SK-N-DZ (cell line): Measurements from ENCODE around the gene EIF1B.

Source experiments
- DNase-seq: peaks from one replicate; pipeline ENCODE4 v3.0.0-alpha.2; 2015; ENCODE audit warnings: low spot score

EIF1B gene

DNA sequence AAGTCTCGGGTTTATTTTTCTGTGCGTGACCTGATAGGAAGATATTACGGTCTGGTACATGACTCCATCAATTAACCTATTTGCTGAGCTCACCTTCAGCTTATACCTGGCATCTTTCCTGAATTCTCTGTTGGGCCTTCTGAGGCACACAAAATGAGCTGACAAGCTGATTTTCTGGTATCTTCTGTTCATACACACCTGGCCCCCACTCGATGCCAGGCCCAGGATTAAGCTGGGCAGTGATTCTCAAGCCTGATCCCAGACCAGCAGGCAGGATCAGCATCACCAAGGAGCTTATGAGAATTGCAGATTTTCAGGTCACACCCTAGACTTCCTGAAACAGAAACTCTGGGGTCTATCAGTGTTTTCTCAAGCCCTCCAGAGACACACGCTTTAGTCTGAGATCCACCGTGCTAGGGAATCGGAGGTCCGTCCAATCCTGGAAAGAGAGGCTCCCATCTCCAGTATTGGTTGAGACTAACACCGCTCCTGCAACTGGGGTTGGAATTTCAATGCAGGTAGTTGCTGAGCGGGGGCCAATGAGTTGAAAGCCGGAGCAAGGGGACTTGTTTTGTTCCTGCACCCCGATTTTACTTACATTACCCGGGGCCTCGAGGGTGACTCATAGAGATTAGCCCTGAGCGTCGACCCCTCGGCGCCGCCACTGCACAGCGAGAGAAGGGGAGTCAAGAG, 636 bp upstream of the EIF1B start:
- no peak for DNase-seq

DNA sequence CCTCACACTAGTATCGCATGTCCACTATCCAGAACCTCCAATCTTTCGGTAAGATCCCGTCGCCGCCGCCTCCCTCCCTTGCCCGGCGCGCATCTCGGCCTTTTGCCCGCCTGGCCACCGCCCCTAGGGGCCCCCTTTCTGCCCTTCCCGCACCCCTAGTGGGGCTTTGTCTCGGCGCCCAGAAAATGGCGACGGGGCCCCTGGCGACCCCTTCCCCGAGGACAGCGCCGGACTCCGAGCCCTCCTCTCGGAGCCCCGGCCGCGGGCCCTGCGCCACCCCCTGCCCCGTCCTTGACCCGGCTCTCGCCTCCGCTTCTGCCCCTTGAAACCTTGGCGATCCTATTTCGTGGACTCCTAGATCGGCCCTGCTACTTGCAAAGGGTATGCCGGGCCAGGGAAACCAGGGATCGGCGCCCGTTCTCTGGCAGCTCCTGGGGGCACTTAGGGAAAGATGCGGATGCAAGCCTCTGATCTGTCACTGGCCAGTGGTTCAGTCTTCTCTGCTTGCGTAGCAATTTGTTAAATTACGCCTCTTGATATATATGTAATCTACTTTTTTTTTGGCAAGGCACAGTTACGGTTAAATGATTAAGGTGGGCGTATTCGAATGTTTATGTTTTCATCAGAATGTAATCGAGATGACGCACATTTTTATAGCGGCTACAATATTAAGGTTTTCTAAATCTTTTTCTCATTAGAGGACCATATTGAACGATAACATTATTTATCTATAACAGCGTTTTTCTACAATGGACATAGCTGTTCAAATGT, 603 bp downstream of the EIF1B start:
- peak; percentile 22 for DNase-seq

DNA sequence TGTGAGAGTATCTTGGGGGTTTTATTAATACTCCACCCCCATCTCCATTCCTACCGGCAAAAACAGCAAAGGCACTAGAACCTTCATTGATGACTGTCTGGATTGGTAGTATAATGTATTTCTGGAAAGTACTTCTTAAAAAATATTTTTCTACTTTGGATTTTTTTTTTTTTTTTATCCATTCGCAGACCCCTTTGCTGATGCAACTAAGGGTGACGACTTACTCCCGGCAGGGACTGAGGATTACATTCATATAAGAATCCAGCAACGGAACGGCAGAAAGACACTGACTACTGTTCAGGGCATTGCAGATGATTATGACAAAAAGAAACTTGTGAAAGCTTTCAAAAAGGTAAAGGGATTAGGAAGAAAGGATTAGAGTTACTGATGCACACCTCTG, 1.2 kb downstream of the EIF1B start:
- DNase-seq = no peak

- DNase-seq = no peak
Measured at GRCh38 chr3:40312661-40313226, 3.2 kb downstream of the EIF1B start.

DNA sequence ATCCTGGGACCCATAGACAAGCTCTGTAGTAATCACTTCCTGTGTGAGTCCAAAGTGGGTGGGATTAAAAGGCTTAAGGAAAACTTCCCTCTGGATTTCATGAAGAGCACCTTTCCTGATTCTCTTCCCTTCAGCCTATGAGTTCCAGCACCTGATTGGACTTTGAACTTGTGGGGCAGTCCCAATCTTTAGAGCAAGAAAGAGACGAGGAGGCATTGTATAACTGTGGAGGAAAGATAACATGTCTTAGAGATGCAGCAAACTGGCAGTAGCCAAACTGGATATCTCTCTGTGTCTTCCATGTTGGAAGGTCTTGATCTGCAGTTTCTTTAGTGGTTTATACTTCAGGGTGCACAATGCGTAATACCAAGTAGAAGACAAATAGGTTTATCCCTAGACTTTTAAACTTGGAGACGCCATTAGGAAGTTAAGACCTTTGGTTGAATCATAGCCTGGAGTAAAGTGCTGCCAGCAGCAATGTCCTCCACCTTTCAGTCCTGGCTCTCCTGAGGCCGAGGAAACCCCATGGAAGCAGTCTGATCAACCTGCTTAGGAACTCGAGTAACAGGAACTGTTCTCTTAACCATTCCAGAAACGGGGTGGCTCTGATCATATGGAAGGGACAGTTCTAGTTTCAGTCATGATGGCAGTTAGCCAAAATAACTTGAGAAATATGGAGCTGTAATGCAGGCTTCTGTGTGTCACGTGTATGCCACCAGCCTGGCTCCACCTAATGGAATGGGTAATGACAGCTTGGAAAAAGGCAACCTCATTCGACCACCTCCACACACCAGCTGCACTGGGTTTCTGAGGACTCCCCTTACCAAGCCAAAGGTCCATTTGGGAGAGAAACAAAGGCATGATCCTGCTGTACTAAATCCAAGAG, 4.7 kb downstream of the EIF1B start:
- DNase-seq = no peak

GRCh38 chr3:40317061-40317855, 7.8 kb downstream of the EIF1B start:
- DNase-seq = peak; percentile 56

- no peak for DNase-seq
Measured at GRCh38 chr3:40321818-40322217, 12.3 kb downstream of the EIF1B start.

DNA sequence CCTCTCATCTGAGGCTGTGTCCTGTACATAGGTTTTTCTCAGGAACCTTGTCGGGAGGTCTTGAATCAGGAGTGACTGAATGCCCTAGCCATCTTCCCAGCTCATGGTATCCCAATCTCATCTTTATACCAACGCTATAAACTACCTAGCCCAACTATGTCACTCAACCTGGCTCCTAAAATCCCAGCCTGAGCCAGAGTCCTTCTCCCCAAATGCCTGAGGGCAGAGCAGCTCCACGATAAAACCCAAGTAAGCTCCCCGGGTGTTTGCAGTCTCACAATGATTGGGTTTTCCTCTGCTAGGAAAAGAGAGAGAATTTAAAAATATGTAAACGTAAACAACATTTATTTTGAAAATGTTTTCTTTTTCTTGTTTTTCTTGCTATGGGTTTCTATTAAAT, 14.4 kb downstream of the EIF1B start:
- no peak for DNase-seq

DNA sequence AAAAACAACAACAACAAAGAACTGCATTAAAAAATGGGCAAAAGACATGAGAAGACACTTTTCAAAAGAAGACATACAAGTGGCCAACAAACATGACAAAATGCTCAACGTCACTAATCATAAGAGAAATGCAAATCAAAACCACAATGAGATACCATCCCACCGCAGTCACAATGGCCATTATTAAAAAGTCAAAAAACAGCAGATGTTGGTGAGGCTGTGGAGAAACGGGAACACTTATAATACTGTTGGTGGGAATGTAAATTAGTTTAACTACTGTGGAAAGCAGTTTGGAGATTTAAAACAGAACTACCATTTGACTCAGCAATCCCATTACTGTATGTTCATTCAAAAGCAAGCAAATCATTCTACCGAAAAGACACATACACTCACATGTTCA, 15.1 kb downstream of the EIF1B start:
- DNase-seq = no peak

DNA sequence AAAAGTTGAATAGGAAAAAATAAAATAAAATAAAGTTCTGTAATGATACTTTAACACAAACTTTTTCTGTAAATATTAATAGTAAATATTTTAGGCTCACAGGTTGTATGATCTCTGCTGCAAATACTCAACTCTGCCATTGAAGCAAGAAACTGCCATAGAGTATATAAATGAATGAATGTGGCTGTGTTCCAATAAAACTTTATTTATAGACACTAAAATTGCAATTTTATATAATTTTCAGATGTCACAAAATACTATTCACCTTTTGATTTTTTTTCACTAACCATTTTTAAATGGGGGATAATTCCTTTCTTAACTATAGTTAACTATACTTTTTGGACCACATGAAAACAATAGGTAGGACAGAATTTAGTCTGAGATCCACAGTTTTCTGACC, 16.0 kb downstream of the EIF1B start:
- no peak for DNase-seq

GRCh38 chr3:40328374-40328773, 18.9 kb downstream of the EIF1B start:
- DNase-seq = no peak

DNA sequence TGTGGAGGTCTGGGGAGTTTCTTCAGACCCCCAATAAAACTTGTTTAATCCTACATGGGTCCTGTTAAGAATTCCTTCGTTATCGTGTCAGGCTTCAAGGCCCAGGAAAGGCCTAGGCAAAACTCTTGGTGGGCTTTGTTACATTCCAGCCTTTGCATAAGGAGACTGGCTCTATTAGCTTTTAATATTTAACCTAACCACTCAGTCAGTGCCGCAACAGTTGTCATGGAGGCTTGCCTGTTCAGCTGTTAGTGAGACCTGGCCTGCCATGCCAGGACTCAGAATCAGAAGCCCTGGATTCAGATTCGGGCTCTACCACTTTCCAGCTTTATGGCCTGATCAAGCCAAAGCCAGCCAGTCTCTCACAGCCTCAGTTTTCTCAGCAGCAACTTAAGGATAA, 19.6 kb downstream of the EIF1B start:
- DNase-seq = no peak

DNA sequence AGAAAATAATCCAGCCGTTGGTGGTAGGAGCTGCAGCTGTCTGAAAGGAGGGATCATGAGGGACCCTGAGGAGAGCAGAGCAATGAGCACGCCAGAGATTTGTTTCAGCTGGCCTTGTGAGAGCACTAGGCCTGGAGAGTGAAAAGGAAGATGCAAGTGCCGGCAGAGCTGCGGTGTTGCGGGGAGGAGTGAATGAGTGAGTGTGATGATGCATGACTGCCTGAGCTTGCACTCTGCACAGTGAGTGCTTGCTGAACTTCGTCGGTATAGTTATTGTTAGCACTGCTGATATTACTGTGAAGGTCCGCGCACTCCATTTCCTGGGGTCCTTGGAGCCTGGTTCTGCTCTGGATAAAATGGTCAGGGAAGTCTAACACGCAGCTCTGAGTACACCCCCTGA, 23.2 kb downstream of the EIF1B start:
- DNase-seq = no peak

- DNase-seq = no peak
Measured at GRCh38 chr3:40333416-40333815, 23.9 kb downstream of the EIF1B start.

DNA sequence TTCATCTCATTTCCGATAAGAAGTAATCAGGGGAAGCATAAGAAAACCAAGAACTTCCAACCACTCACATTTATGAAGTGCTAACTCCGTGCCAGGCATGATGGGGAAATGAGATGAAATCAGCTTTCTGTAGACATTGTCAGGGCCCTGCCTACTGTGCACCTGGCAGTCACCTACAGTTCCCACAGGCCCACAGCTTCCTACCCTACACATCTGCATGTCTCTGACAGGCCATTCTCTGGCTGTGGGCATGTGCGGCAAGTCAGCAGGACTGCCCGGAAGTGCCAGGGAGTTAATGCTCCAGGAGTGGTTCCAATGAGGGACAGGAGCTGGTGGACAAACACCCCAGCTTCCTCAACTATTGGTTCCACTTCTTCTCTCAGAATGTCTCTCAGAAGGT, 24.3 kb downstream of the EIF1B start:
- no peak for DNase-seq

DNA sequence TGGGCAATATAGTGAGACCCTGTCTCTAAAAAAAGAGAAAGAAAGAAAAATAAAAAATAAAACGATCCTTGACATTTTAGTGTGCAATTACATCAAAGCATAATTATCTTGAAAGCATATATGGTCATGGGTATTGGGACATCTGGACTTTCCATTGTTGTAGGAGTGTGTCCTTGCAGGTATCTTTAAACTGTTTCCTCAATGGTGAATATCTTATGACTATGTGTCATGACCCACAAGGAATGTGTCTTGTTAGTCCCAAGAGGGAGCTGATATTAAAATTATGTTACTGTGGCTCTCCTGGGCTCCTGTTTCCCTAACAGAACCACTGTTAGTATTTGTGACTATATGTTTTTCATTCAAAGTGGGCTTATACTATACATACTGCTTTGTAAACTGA, 26.6 kb downstream of the EIF1B start:
- no peak for DNase-seq

- no peak for DNase-seq
Measured at GRCh38 chr3:40336511-40337135, 27.1 kb downstream of the EIF1B start.

DNA sequence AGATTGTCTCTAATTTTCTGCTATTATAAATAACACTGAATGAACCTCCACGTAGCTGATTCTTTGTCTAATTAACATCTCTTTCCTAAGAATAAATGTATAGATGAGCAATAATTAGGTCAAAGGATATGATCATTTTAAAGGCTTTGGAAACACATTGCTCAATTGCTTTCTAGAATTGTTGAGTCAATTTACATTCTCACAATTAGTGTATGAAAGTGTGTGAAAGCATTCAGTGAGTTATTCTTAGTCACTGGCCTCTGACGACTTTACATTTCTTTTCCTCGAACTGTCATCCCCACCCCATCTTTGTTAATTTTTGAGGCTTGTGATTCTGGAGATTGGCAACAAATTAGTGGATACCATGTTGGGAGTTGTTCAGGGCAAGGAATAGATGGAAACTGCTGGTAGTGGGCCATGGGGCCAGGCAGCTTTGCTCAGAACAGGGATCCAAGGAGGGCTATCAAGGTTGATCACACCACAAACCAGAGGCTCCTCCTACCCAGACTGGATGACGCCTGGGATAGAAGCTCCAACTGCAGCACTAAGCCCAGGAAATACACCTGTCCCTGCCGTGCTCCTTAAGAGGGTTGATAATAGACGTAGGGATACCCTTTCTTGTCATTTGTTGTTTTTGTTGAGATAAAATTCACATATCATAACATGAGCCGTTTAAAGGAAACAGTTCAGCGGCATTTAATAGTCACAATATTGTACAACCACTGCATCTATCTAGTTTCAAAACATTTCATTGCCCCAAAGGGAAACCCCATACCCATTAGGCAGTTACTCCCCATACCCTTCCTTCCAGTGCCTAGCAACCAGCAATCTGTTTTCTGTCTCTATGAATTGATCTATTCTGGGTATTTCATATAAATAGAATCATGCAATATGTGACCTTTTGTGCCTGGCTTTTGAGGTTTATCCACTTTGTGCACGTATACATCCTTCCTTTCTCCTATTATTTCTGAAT, 27.9 kb downstream of the EIF1B start:
- no peak for DNase-seq

DNA sequence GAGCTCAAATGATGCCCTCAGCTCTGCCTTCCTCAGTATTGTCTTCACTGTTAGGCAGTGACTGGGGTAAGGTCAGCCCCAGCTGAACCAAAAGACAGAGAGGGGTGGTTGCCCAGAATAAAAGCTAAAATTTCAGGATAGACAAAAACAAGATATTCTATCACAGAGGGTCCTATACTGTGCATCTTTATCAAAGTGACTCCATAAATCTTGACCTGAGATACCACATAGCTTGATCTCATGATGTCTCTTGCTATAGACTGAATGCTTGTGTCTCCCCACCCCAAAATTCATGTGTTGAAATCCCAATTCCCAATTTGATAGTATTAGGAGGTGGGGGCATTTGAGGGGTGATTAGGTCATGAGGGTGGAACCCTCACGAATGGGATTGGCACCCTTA, 30.4 kb downstream of the EIF1B start:
- DNase-seq = no peak
